Endothelial cell of umbilical vein (primary cell): ENCODE results near the gene PFKFB1. TPM values are rescaled to one million over a fixed set of nuclear protein-coding genes. Genes with fewer than 3 reads are reported as not detected.

ENCODE experiments used
- BruUV-seq: library from RNA; stranded (reverse); fragments of 400-500 nt; replicated peaks from 2 replicates; lab custom pipeline; 2021; lab: Mats Ljungman, UMichigan
- CTCF ChIA-PET: fragments of 300-600, 350-600 bp; sonication (Branson Sonifier 250); formaldehyde crosslinking; loops from one replicate; lab custom pipeline; 2021; ENCODE audit warnings: antibody characterized with exemption, inconsistent platforms; lab: Charles Lee
- POLR2A ChIA-PET: fragments of 300-600, 350-600 bp; sonication (Branson Sonifier 250); formaldehyde crosslinking; loops from one replicate; lab custom pipeline; 2021; ENCODE audit warnings: antibody characterized with exemption, inconsistent platforms; lab: Charles Lee
- DNase-seq: peaks from one replicate; pipeline ENCODE4 v3.0.0-alpha.2; 2011; ENCODE audit warnings: low read depth, low spot score
- FAIRE-seq: peaks from 2 replicates; lab custom pipeline; 2011; peaks lifted over from hg19 to GRCh38; lab: Jason Lieb, UNC
- H2AFZ ChIP-seq: 2 replicates; pipeline ENCODE4 v1.6.0; 2012; ENCODE audit warnings: low read depth, low read length, control low read depth, inconsistent platforms
- H3K27ac ChIP-seq: 2 replicates; pipeline ENCODE4 v1.5.1; 2011; ENCODE audit warnings: low read depth, mild to moderate bottlenecking, control low read depth, low read length, moderate library complexity; ENCODE audit not compliant: insufficient read depth
- H3K27me3 ChIP-seq, 2 experiments: 2 replicates each; pipeline versions ENCODE4 v1.6.0 to v1.6.1; 2011; ENCODE audit warnings: low read length in 2 of 2, mixed read lengths in 1 of 2; ENCODE audit not compliant: control insufficient read depth in 2 of 2, insufficient read depth in 2 of 2
- H3K36me3 ChIP-seq, 2 experiments: 2 replicates in 1 of 2; 3 replicates in 1 of 2; pipeline ENCODE4 v1.5.1; 2011; ENCODE audit warnings: low read length in 2 of 2, mild to moderate bottlenecking in 1 of 2, moderate library complexity in 1 of 2; ENCODE audit not compliant: control insufficient read depth in 2 of 2, insufficient read depth in 2 of 2; ENCODE audit errors: extremely low read depth in 1 of 2
- H3K4me1 ChIP-seq: 3 replicates; pipeline ENCODE4 v1.5.1; 2011; ENCODE audit warnings: mild to moderate bottlenecking, low read length; ENCODE audit not compliant: control insufficient read depth, insufficient read depth; ENCODE audit errors: extremely low read depth
- H3K4me2 ChIP-seq: 2 replicates; pipeline ENCODE4 v1.6.1; 2011; ENCODE audit warnings: low read length, control low read depth, mixed read lengths; ENCODE audit not compliant: insufficient read depth
- H3K4me3 ChIP-seq, 3 experiments: fragments of 200-600 bp in 1 of 3; sonication (generic), shearing (Covaris generic) in 1 of 3; replicated peaks in 1 of 3; 2 replicates each; pipeline ENCODE4 v1.5.1; 2011 to 2016; ENCODE audit warnings: control low read depth in 3 of 3, low read length in 3 of 3, mild to moderate bottlenecking in 2 of 3, inconsistent platforms in 1 of 3, low read depth in 1 of 3, moderate library complexity in 1 of 3; ENCODE audit not compliant: insufficient read depth in 1 of 3
- H3K79me2 ChIP-seq: 2 replicates; pipeline ENCODE4 v1.6.0; 2012; ENCODE audit warnings: low read length, inconsistent platforms; ENCODE audit not compliant: control insufficient read depth, insufficient read depth
- H3K9ac ChIP-seq: replicated peaks from 2 replicates; pipeline ENCODE3; 2011; ENCODE audit warnings: low read length, control low read depth; ENCODE audit not compliant: insufficient read depth; ENCODE audit errors: extremely low read depth
- H3K9me1 ChIP-seq: replicated peaks from 3 replicates; pipeline ENCODE4 v1.6.0; 2011; ENCODE audit warnings: mild to moderate bottlenecking, low read length; ENCODE audit not compliant: control insufficient read depth, insufficient read depth; ENCODE audit errors: extremely low read depth
- H3K9me3 ChIP-seq: replicated peaks from 2 replicates; pipeline ENCODE4 v1.5.1; 2012; ENCODE audit warnings: low read length, inconsistent platforms; ENCODE audit not compliant: control insufficient read depth, insufficient read depth
- H4K20me1 ChIP-seq: replicated peaks from 2 replicates; pipeline ENCODE3; 2011; ENCODE audit warnings: mild to moderate bottlenecking, low read length; ENCODE audit not compliant: control insufficient read depth, insufficient read depth; ENCODE audit errors: extremely low read depth
- EZH2 ChIP-seq: IDR thresholded peaks from 2 replicates; pipeline ENCODE4 v1.6.1; 2012; ENCODE audit warnings: borderline replicate concordance, low read depth, mild to moderate bottlenecking, moderate library complexity, low read length, inconsistent platforms; ENCODE audit not compliant: severe bottlenecking
- FOS ChIP-seq: IDR thresholded peaks from 2 replicates; pipeline ENCODE4 v1.6.1; 2011; ENCODE audit warnings: mild to moderate bottlenecking, low read length, moderate library complexity, borderline replicate concordance; ENCODE audit not compliant: insufficient read depth
- GATA2 ChIP-seq: IDR thresholded peaks from 2 replicates; pipeline ENCODE4 v1.7.0; 2011; ENCODE audit warnings: low read depth, mild to moderate bottlenecking, moderate library complexity, mixed read lengths, low read length; ENCODE audit not compliant: insufficient read length, insufficient read depth
- JUN ChIP-seq: IDR thresholded peaks from 2 replicates; pipeline ENCODE4 v1.6.1; 2011; ENCODE audit warnings: borderline replicate concordance, low read depth; ENCODE audit not compliant: insufficient read length, insufficient read depth
- MAX ChIP-seq: IDR thresholded peaks from 2 replicates; pipeline ENCODE4 v1.6.1; 2011; ENCODE audit not compliant: insufficient read depth, insufficient read length
- POLR2A ChIP-seq: IDR thresholded peaks from 2 replicates; pipeline ENCODE4 v1.6.1; 2012; ENCODE audit warnings: low read depth, mild to moderate bottlenecking, control low read depth, low read length
- POLR2AphosphoS5 ChIP-seq: IDR thresholded peaks from 2 replicates; pipeline ENCODE4 v1.6.1; 2012; ENCODE audit warnings: low read depth, mild to moderate bottlenecking, control low read depth, low read length, moderate library complexity; ENCODE audit not compliant: insufficient read depth
- dilution Hi-C: fragments of 300-500 bp; cut with MboI; formaldehyde crosslinking; loops from one replicate; pipeline ENCODE4 v1.15.0; 2019; ENCODE audit warnings: low sequenced_read_pairs; ENCODE audit not compliant: extremely low pct_ligation_motif_present
- intact Hi-C: fragments of 100-400 bp; cut with micrococcal nuclease; formaldehyde crosslinking; loops from one replicate; pipeline ENCODE4 v1.10.0; 2022
- polyA plus RNA-seq, 4 experiments: library from polyadenylated mRNA; depleted of rRNA in 3 of 4; stranded (reverse) in 3 of 4; unstranded in 1 of 4; fragments of >200 nt; gene quantifications; 2 replicates each; pipeline versions ENCODE4 v1.2.1 to v1.2.3, GENCODE V29; 2011 to 2012; ENCODE audit warnings: missing spikeins in 1 of 4
- total RNA-seq: library from RNA; stranded (reverse); gene quantifications from 2 replicates; pipeline ENCODE4 v1.2.3, GENCODE V29; 2021
- TF ChIP-seq, protein P1 (sequence below), 2 donors: IDR thresholded peaks; 1 replicate in 1 of 2; 2 replicates in 1 of 2; pipeline ENCODE4 v1.5.1; 2011; ENCODE audit warnings: low read length in 2 of 2, mild to moderate bottlenecking in 2 of 2, moderate library complexity in 2 of 2, control low read depth in 1 of 2, inconsistent platforms in 1 of 2, low read depth in 1 of 2; ENCODE audit not compliant: insufficient read depth in 1 of 2; ENCODE audit errors: extremely low read depth in 1 of 2

The PFKFB1 gene
- total and polyA plus RNA-seq, 2 donors (not counting 3 experiments of a cell fraction or from before 2014, with no cell fraction given) = 0.18 to 0.20 TPM

DNA sequence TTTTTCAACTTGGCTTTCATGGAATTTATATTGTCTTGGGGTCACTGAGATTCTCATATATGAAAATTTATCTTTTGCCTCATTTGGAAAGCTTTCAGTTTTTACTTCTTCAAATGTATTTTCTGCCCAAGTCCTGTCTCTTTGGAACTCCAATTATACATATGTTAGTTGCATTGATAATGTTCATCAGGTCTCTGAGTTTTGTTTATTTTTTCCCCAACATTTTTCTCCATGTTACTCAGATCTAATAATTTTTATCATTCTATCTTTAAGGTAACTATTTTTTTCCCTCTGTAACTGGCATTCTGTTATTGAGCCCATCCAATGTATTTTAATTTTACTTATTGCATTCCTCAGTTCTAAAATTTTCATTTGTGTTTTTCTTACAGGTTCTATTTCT lies 84.0 kb downstream of the PFKFB1 start:
- intact Hi-C loops (no loop called here), dilution Hi-C loops (no loop called here)
- no TSS peak for BruUV-seq
- no peak overlapping the region for H3K4me3 ChIP-seq
- H3K79me2 ChIP-seq = no peaks in the 10 kb centered on the region
- H3K36me3 ChIP-seq = no peaks in the 10 kb centered on the region
- no peak overlapping the region for H3K27ac ChIP-seq
- H3K4me2 ChIP-seq = no peak overlapping the region
- H2AFZ ChIP-seq = no peak overlapping the region
- H3K27me3 ChIP-seq = no peaks in the 10 kb centered on the region
- ChIA-PET POLR2A (no interaction called here), CTCF (no interaction called here)
- H4K20me1 ChIP-seq = no peaks in the 10 kb centered on the region
- no peak for DNase-seq
- H3K4me1 ChIP-seq = no peaks in the 10 kb centered on the region
- H3K9ac ChIP-seq = no peak overlapping the region
- no peak for FAIRE-seq
- TF ChIP-seq, protein P1, sequence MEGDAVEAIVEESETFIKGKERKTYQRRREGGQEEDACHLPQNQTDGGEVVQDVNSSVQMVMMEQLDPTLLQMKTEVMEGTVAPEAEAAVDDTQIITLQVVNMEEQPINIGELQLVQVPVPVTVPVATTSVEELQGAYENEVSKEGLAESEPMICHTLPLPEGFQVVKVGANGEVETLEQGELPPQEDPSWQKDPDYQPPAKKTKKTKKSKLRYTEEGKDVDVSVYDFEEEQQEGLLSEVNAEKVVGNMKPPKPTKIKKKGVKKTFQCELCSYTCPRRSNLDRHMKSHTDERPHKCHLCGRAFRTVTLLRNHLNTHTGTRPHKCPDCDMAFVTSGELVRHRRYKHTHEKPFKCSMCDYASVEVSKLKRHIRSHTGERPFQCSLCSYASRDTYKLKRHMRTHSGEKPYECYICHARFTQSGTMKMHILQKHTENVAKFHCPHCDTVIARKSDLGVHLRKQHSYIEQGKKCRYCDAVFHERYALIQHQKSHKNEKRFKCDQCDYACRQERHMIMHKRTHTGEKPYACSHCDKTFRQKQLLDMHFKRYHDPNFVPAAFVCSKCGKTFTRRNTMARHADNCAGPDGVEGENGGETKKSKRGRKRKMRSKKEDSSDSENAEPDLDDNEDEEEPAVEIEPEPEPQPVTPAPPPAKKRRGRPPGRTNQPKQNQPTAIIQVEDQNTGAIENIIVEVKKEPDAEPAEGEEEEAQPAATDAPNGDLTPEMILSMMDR (IDR thresholded peaks at IDR 0.05; ENCODE audit: extremely low read depth in 1 of 2, insufficient read depth in 1 of 2, low read depth in 1 of 2, low read length in 2 of 2) = no peak
- no peak for TF ChIP-seq FOS
- H3K9me3 ChIP-seq = no peaks in the 10 kb centered on the region
- no peaks in the 10 kb centered on the region for H3K9me1 ChIP-seq

DNA sequence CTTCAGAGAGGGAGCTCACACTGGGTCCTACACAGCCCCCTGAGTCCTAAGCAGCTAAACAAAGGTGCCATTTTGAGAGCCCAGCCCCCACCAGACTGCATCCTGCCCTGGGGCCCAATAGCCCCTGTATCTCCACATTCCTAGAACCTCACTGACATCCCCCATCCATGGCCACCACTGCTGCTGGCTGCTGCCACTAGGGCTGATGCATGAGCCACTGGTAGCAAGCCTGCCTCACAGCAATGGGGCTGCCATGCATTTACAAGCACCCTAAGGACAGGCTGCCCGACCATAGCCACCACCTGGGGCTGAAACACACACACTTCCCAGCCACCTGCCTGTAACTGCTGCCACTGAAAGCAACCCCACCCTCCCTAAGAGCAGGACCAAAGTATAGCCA lies 99.8 kb downstream of the PFKFB1 start:
- Histone ChIP-seq H3K4me2 (no peak overlapping the region), H3K4me1 (no peaks in the 10 kb centered on the region), H3K9ac (no peak overlapping the region), H3K9me3 (no peaks in the 10 kb centered on the region), H2AFZ (no peak overlapping the region), H3K79me2 (no peaks in the 10 kb centered on the region), H3K27ac (no peak overlapping the region), H3K27me3 (no peaks in the 10 kb centered on the region), H3K9me1 (no peaks in the 10 kb centered on the region), H3K36me3 (no peaks in the 10 kb centered on the region), H3K4me3 (no peak overlapping the region), H4K20me1 (no peaks in the 10 kb centered on the region)
- TF ChIP-seq, protein P1 (IDR thresholded peaks at IDR 0.05; ENCODE audit: extremely low read depth in 1 of 2, insufficient read depth in 1 of 2, low read depth in 1 of 2, low read length in 2 of 2) = no peak
- TF ChIP-seq MAX (no peak), POLR2AphosphoS5 (no peak), EZH2 (no peak), JUN (no peak), FOS (no peak), POLR2A (no peak), GATA2 (no peak)
- intact Hi-C loops (loop anchor here (10.0 kb wide), 1 partner anchor 271 kb away; no protein-coding TSS in a partner anchor), dilution Hi-C loops (no loop called here)
- ChIA-PET CTCF (no interaction called here), POLR2A (no interaction called here)
- DNase-seq = no peak
- no TSS peak for BruUV-seq
- FAIRE-seq = no peak
